ENCODE data around the gene UQCRFS1. TPM values are rescaled to one million over a fixed set of nuclear protein-coding genes. Genes with fewer than 3 reads are reported as not detected.

Gene UQCRFS1
- polyA plus RNA-seq, 1 donor (not counting 4 experiments of a cell fraction or from before 2014, with no cell fraction given), result 60.0 TPM

GRCh38 chr19:29187676-29188075 lies 25.3 kb downstream of the UQCRFS1 start:
- DNase-seq (ENCODE audit: low read depth, low spot score) (no peak), FAIRE-seq (no peak)
- H3K4me3 ChIP-seq (ENCODE audit: control insufficient read depth in 2 of 3, extremely low read depth in 1 of 3, insufficient read depth in 2 of 3, low read depth in 1 of 3, low read length in 3 of 3), result no peak overlapping the region
- no peak overlapping the region for H3K9ac ChIP-seq (ENCODE audit: control insufficient read depth, extremely low read depth, insufficient read depth, low read length)
- H3K79me2 ChIP-seq (ENCODE audit: control insufficient read depth, insufficient read depth, low read length), result no peaks in the 10 kb centered on the region
- no peaks in the 10 kb centered on the region for H3K27me3 ChIP-seq (ENCODE audit: control insufficient read depth, extremely low read depth, insufficient read depth, low read length)
- no peak overlapping the region for H3K4me2 ChIP-seq (ENCODE audit: control insufficient read depth, extremely low read depth, insufficient read depth, low read depth, low read length)
- H4K20me1 ChIP-seq (ENCODE audit: control insufficient read depth, extremely low read depth, insufficient read depth, low read length), result no peaks in the 10 kb centered on the region
- TF ChIP-seq EZH2 (IDR thresholded peaks at IDR 0.05; ENCODE audit: low read length), result no peak
- TF ChIP-seq CTCF (optimal IDR thresholded peaks at IDR 0.05 in 1 of 3, IDR thresholded peaks at IDR 0.05 in 1 of 3, conservative IDR thresholded peaks at IDR 0.05 in 1 of 3; ENCODE audit: extremely low read depth in 1 of 3, insufficient read depth in 2 of 3, low read length in 3 of 3), result no peak
- no peaks in the 10 kb centered on the region for H3K9me3 ChIP-seq (ENCODE audit: control insufficient read depth, low read depth, low read length)
- dilution Hi-C loops (cut with MboI; ENCODE audit: extremely low pct_ligation_motif_present, low sequenced_read_pairs), result no loop called here
- H3K36me3 ChIP-seq (ENCODE audit: control insufficient read depth in 2 of 2, extremely low read depth in 1 of 2, insufficient read depth in 2 of 2, low read length in 2 of 2), result no peaks in the 10 kb centered on the region
- H3K4me1 ChIP-seq (ENCODE audit: control insufficient read depth, extremely low read depth, insufficient read depth, low read length), result no peaks in the 10 kb centered on the region
- H3K27ac ChIP-seq (ENCODE audit: control insufficient read depth, insufficient read depth, low read length), result no peak overlapping the region
- H2AFZ ChIP-seq (ENCODE audit: control insufficient read depth, low read length), result no peak overlapping the region
- H3K9me1 ChIP-seq (ENCODE audit: control insufficient read depth, extremely low read depth, insufficient read depth, low read length), result no peaks in the 10 kb centered on the region

- Histone ChIP-seq H3K36me3 (ENCODE audit: control insufficient read depth in 2 of 2, extremely low read depth in 1 of 2, insufficient read depth in 2 of 2, low read length in 2 of 2) (no peaks in the 10 kb centered on the region), H3K4me3 (ENCODE audit: control insufficient read depth in 2 of 3, extremely low read depth in 1 of 3, insufficient read depth in 2 of 3, low read depth in 1 of 3, low read length in 3 of 3) (no peak overlapping the region), H3K9me3 (ENCODE audit: control insufficient read depth, low read depth, low read length) (no peaks in the 10 kb centered on the region), H2AFZ (ENCODE audit: control insufficient read depth, low read length) (no peak overlapping the region), H4K20me1 (ENCODE audit: control insufficient read depth, extremely low read depth, insufficient read depth, low read length) (no peaks in the 10 kb centered on the region), H3K4me2 (ENCODE audit: control insufficient read depth, extremely low read depth, insufficient read depth, low read depth, low read length) (no peak overlapping the region), H3K27me3 (ENCODE audit: control insufficient read depth, extremely low read depth, insufficient read depth, low read length) (no peaks in the 10 kb centered on the region), H3K79me2 (ENCODE audit: control insufficient read depth, insufficient read depth, low read length) (no peaks in the 10 kb centered on the region), H3K27ac (ENCODE audit: control insufficient read depth, insufficient read depth, low read length) (no peak overlapping the region), H3K4me1 (ENCODE audit: control insufficient read depth, extremely low read depth, insufficient read depth, low read length) (no peaks in the 10 kb centered on the region), H3K9ac (ENCODE audit: control insufficient read depth, extremely low read depth, insufficient read depth, low read length) (no peak overlapping the region), H3K9me1 (ENCODE audit: control insufficient read depth, extremely low read depth, insufficient read depth, low read length) (no peaks in the 10 kb centered on the region)
- DNase-seq (ENCODE audit: low read depth, low spot score) (no peak), FAIRE-seq (no peak)
- dilution Hi-C loops (cut with MboI; ENCODE audit: extremely low pct_ligation_motif_present, low sequenced_read_pairs), result no loop called here
- TF ChIP-seq CTCF (optimal IDR thresholded peaks at IDR 0.05 in 1 of 3, IDR thresholded peaks at IDR 0.05 in 1 of 3, conservative IDR thresholded peaks at IDR 0.05 in 1 of 3; ENCODE audit: extremely low read depth in 1 of 3, insufficient read depth in 2 of 3, low read length in 3 of 3) (no peak), EZH2 (IDR thresholded peaks at IDR 0.05; ENCODE audit: low read length) (no peak)
Observed at GRCh38 chr19:29185427-29185826, 27.5 kb downstream of the UQCRFS1 start.
